Dedifferentiated amniotic fluid mesenchymal stem cell (primary cell): Measurements from ENCODE around the gene AFF3.

Experiments
- DNase-seq: peaks from one replicate; pipeline ENCODE4 v3.0.0-alpha.2; 2016; ENCODE audit errors: extremely low spot score

AFF3 gene

DNA sequence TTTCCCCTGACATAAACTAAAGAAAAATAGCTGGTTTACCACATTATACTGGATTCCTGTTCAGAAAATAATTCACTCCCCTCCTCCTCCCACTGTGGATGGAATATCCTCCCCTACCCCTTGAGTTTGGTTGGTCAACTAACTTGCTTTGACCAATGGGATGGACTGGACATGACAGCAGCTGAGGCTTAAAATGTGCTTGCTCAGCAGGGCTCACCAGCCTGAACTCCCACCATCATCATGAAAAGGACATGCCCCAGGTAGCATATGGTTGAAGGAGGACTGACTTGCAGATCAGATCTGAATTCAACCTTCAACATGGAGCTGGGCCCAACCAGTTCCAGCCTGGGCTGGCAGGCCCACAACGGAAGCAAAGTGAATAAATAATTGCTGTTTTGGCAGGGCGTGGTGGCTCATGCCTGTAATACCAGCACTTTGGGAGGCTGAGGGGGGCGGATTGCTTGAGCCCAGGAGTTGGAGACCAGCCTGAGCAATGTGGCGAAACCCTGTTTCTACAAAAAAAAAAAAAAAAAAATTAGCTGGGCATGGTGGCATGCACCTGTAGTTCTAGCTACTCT is 284.4 kb downstream of the AFF3 start:
- no peak for DNase-seq

DNA sequence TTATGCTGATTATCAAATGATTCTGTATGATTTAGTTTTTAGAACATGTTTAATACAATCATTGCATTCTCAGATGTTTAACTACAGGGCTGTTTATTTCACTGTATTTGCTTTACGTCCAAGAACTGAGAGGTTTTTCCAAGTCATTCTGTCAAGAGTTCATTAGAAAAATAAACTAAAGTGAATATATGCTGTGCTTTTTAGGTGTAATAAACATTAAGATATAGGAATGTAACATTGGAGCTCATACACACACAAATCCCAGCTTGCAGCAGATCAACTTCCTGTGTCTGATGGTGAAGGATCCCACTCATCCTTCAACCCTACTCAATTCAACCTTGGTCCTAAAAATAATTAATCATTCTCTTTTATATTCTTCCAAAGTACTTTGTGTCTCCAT is 285.0 kb downstream of the AFF3 start:
- no peak for DNase-seq

DNA sequence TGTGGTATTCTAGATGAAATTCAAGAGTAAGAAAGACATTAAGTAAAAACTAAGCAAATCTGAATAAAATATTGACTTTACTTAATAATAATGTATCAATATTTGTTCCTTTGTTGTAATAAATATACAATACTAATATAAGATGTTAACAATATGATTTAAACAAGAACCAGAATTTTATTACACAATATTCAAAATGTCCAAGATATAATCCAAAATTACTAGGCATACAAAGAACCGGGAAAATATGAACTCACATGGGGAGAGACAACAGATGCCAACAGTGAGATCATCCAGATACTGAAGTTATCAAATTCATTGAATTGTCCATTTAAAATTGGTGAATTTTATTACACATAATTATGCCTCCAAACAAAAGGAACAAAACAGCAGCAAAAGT is 286.3 kb downstream of the AFF3 start:
- DNase-seq, result no peak

DNA sequence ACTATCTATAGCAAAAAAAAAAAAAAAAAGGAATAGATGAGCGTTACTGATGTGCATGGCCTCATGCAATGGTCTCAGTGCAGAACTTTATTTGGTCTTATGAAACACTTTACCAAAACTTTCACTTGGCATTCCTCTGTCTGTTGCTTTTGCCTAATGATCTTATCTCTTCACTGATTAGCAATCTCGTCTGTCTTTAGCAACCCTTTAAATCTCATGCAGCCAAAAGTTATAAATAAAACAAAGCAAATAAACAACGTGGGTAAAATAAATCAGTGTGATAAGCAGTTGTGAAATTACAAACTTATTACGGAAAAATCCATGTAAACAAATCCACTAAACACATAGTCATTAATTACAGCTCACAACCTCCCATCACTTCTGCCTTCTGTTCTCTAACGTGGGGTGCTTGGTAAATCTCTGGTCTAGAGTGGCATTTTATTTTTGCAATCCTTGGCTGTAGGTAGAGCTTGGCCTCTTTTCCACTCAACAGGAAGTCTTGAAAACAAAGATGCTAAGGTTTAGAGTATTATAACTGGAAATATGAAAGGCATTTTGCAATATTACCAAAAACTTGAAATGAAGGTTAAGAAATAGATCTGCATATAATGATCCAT is 288.0 kb downstream of the AFF3 start:
- DNase-seq, result no peak

DNA sequence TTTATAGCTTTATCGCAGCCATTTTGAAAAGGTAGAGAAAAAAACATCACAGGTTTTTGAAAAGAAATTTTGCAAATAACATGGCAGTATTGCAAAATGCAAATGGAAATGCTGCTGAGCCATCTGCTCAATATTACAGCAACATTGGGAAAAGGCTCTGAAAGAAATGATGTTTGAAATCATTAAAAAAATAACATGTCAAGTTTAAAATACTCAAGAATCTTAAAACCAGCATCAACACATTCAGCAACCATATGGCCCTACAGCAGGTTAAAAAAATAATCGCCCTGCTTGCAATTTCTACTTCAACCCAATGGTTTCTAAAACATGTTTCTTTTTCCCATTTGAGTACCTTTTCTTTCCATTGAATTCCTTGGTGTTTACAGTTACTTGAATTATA is 289.4 kb downstream of the AFF3 start:
- no peak for DNase-seq

DNA sequence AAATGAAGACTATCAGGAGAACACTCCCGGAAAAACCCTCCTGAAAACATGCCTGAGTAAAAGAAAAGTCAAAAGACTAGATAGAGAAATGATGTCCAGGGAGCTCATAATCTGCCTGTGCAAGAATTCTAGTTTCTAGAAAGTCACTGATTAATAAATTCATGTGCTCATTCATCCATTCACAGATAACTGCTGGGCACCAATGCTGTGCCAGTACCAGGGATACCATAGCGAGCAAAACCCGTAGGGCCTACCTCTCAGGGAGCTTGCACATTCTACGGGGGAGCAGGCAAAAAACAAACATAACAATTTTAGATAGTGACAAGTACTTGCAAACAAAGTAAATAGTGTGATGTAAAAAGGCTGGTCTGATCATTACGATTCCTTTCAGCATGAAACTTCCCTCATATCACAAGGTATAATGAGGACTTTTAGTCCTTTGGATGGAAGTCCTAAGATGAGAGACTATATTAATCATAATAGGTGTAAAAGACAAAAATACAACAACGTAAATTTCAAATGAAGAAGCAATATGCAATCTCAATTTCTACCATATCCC is 289.9 kb downstream of the AFF3 start:
- DNase-seq, result no peak

DNA sequence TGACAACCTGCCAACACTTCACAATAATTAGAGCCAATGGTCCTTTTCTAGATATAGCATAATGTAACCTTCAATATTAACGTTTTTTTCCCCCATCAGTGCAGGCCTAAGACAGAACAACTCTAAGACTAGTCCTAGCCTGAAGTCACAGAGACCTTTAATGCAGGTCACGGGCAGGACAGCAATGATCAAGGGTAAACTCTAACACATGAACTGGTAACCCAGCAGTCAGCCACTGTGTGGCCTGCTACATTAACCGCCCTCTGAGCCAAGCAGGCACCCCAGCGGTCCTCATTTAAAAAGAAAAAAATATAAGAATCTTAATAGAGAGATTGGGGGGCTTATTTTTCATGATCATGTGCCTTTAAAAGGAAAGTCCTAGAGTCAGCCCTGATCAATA is 290.6 kb downstream of the AFF3 start:
- no peak for DNase-seq

DNA sequence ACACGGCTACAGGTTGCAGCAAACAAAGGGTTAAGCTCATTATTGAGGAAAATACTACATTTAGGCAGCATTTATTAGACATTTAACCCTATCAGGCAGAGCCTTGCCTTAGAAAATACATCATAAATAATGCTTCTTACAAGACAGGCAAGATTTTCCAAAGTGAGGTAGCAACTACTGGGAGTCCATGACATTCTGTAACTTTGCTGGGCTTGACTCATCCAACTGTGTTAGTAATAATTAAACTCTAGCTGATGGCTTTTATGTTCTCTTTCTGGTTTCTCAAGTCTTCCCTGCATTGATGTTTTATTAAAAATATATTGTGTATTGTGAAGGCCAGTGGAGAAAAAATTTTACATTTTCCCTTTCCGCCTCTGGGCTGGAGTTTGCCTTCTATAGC is 291.3 kb downstream of the AFF3 start:
- no peak for DNase-seq

DNA sequence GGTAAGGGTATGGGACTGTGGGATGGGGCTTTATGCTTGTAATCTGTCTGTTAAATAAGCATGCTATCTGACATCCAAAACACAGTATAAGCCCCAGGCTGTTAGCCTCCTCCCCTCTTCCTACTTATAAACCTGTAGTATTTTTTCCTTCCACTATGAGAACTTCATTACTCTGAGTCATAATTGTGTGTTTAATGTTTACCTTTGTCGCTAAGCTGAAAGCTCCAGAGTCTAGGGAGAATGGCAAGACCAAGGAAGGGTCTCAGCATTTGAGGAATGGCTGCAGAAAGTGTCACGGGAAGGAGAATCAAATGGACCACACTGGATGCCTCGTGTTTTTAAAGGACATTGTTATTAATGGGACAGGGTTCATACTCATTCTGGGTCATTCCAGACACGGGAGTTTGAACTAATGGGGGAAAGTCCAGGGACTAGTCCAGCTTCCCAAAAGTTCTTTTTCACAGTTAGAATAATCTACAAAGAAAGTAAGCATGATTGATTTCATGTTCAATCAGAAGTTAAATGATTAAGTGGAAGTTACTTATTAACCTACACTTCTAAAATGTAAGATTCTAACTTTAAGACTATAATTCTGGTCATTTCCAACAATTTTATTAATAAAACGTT is 292.2 kb downstream of the AFF3 start:
- no peak for DNase-seq

DNA sequence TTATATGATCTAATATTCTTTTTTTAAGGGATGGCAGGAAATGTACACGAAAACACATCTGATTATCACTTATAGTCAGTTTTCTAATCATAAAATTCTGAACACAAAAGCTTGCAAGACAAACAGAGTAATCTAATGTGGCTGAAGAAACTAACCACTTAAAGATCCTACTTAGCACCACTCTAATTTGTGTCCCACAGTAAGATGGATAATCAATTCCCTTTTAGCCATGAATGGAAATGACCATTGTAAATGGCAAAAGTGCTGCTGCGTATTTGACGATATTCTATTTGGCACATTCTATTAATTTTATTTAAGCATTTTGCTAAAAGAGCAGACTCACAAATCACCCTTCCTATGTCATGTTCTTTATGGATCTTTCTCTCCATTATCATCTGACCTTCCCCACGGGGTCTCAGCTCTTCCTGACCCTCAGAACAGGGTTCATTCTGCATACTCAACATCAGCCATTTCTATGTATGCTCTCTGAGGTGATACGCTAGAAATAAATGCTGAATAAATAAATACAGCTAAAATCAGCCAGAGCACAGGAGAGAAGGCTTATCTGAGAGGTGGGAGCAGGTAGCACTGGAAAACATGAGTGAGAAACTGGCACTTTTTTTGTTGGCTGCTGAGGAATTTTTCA is 295.8 kb downstream of the AFF3 start:
- DNase-seq, result no peak

DNA sequence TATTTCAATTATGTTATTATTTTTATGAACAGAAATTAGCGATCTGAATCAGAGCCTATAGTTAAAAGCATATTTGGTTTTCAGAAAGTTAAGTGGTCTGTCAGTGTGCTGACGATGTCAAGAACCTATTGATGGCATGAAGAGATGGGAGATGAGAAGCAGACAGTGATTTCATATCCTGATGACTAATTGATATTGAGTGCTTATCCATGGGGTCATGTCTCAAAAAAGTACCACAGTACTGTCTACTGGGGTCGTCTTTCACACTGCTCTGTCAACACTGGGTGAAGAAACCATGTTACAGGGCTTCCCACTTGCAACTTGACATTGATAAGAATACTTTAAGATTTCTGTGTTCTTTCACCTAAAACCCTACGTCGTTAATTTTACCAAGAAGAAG is 297.1 kb downstream of the AFF3 start:
- no peak for DNase-seq

DNA sequence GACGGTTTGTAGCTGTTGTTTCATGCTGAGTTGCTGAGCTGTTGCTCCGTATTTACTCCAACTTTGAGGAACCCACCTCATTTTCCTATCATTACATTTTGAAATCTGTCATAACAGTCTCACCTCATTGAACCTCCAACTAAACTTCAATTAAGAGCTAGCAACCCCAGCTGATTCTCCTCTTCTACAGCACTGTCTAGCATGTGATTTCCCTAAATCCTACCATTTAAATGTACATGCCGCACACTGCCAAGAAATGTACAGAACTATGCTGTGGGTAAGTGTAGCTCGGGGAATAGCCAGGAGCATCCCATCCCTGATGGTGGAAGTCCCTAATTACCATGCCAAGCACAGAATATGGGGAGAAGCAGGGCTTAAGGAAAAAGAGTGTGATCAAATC is 299.9 kb downstream of the AFF3 start:
- DNase-seq, result no peak

DNA sequence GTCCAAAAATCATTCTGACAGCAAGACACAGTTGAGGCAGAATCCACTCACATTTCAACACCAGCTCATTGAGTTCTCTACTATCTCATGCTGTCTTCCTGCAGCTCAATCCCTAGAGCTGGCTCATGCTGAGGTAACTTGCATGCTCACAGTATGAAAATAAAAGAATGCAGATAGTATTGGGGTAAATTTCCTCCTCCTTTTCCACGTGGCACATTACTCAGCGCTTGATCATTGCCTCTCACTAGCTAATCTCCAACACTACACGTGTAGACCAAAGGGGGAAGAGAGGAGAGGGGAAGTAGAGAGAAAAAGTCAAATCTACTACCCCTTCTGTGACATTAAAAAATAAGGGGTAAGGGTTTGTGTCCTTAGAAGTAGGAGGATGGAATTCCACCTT is 300.6 kb downstream of the AFF3 start:
- DNase-seq, result no peak

DNA sequence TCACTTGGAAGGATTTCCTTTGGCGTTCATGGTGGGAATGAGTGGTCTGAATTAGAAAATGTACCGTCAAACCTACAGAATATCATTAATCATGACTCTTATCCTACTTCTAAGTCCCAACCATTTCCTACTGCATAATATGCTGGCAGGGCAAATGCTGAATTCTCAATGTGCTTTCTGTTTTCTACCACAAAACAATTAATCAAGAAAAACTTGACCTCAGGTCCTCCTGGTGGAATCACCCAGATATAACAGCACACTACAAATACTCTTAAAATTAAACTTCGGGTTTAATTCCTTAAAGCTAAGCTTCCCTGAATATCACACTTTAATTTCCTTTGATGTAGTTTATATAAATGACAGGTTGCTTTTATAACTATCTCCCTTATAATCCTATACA is 301.6 kb downstream of the AFF3 start:
- DNase-seq, result no peak

DNA sequence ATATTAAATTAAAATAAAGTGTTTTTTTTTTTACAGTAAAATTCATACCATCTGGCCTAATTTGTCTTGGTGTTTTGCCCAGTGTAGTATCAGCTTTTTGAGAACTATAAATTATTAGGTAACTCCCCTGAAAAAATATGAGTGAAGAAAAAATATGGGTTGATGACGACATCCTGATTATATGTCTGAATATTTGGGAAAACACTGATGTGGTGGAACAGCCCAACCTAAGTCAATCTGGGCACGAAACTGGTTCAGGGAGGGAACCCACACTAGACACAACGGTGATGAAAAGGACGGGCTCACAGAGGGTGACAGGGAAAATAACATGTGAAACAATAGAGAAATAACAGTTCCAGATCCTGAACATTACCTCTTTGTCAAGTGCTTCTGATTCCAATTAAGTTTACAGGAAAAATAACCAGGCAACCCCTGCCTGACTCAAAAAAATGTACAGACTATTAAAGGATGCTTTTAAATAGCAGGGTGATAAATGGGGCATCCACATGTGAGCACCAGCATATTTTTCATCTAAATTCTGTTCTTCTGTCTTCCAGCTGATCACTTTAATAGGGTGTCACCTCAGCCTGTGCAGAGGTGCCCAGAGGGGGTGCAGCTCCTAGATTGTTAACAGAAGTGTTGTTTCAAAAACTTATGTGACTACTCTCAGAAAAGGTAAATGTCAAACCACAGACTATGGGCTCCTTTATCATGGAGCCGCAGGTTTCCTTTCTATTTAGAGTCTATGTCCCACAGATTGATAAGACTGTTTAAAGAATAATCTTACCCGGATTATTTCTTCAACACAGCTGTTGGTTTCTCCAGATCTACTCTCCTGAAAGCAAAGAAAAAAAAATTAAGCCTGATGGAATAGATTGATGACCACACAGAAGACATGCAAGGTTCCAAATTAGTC is 305.4 kb downstream of the AFF3 start:
- peak; percentile 42 for DNase-seq

DNA sequence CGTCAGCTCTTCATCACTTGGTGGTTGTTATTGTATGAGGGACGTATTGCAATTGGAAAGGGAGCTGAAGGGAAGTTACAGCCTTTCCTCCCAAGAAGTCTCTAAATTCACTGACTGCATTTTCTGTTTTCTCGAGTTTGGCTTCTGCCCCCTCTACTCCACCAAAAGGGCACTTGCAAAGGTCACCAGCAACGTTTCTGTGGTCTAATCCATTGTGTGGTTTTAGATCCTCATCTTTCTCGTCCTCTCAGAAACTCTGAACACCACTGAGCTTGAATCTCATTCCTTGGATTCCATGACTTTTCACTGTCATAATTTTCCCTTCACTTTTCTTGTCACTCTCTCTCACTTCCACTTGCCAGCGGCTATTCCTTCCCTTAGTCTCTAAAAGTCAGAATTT is 308.0 kb downstream of the AFF3 start:
- DNase-seq, result no peak

DNA sequence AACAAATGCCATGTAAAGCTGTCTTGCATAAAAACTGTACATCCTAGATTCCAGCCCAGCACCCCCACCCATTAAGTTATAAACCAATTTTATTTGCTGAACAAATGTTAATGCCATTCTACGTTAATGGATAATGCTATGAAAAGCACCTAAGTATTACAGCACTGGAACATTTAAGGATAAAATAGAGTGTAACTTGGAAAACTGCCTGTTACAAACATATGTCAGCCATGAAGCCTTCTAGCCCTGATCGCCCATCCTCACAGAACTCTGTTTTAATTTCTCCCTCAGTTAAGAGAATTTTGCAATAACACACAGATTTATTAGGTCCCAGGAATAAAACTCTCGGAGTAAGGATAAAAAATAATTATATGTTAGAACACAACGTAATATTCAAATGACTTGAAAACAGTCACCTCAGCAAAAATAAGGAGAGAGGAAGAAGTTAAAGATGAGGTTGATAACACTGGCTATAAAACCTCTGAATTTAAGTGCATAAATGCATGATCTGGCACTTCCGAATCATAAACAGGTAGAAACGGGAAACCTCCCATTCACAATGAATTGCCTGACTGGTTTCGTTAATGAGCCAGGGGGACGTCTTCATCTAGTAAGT is 308.7 kb downstream of the AFF3 start:
- no peak for DNase-seq

DNA sequence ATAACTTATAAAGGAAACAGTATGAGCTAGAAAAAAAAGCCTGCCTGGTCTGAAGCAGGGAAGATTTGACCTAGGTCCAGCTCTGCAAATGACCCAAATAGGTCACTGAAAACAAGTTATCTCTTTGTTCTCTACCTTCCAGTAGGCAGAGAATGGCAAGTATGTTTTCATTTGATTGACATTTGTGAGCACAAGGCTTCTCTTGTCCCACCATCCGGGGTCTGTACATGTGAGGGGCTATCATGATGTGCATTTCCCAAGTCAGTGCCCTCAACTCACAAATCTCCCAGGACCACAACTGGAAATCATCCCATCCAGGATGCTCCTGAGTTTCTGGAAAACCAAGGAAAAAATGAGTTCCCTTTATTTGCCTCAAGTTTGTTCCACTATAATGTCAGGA is 309.5 kb downstream of the AFF3 start:
- DNase-seq, result no peak

DNA sequence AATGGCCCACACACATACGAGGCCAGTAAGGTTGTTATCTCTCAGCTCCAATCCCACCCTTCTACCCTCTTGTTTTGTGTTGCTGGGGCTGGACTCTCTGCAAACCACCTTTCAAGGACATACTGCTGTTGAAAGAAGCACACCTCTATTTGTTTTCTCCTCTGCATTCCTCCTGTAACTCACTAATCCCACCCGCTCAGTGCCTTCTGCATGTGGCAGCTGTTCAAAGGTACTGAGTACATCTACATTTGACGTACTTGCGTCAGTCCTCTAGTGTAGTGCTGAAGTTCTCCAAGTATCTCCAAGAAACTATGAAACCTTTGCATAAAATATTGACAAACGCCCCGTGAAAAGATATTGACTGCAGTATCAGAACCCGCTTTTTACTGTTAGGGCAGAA is 310.6 kb downstream of the AFF3 start:
- DNase-seq, result no peak

DNA sequence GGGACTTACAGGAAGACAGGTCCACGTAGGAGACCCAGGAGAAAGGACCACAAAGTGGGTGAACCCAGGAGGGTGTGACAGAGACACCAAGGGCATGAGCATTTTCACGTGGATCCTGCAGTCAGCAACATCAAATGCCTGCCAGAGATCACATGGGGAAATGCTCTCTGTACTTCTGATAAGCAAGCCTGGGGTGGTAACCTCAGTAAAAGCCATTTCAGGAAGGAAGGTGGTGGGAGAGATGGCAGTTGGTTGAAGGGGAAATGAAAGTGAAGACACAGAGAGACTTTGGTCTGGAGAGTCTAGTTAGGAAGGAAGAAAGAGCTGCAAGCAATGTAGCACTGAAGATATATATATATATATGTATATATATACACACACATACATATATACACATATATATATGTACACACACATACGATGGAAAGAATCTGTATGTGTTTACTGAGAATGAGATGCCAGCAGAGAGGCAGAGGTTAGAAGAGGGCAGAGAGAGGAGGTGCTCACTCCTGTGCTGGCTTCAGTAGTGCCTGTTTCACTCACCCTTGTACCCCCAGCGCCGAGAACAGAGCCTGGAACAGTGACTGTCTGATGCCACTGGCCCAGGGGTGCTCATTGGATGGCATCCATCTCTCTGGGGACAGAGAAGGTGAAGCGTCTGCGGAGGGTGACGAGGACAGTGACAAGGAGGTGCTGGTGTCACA is 314.9 kb downstream of the AFF3 start:
- no peak for DNase-seq

DNA sequence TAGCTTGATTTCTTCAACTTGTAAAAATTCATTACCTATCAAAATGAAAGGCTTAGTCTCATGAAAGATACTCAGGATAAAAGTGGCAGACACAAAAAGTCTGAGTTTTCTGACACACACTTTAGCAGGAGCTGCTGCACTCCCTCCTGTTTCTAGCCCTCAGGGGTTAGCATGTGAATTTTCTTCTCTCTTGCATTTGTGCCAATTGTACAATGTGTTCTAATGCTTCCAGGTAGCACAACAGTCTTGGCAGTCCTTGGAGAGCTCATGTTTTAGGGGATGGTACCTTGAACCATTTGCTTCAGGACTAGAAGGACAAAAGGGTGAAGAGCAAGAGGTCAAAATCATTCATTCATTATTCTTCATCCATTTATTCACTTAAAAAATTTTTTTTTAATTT is 316.8 kb downstream of the AFF3 start:
- no peak for DNase-seq
